HK-2 (cell line): ENCODE results near the gene SLC38A11.
"Not testable (repeated sequence)": the region's sequence is repeated elsewhere in the genome, so short reads cannot be mapped to it uniquely, and the experiment has no call there.

Experiments
- DNase-seq: peaks from one replicate; pipeline ENCODE4 v3.0.0-alpha.2; 2018; ENCODE audit not compliant: unreplicated experiment

The SLC38A11 gene, protein sequence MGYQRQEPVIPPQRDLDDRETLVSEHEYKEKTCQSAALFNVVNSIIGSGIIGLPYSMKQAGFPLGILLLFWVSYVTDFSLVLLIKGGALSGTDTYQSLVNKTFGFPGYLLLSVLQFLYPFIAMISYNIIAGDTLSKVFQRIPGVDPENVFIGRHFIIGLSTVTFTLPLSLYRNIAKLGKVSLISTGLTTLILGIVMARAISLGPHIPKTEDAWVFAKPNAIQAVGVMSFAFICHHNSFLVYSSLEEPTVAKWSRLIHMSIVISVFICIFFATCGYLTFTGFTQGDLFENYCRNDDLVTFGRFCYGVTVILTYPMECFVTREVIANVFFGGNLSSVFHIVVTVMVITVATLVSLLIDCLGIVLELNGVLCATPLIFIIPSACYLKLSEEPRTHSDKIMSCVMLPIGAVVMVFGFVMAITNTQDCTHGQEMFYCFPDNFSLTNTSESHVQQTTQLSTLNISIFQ

DNA sequence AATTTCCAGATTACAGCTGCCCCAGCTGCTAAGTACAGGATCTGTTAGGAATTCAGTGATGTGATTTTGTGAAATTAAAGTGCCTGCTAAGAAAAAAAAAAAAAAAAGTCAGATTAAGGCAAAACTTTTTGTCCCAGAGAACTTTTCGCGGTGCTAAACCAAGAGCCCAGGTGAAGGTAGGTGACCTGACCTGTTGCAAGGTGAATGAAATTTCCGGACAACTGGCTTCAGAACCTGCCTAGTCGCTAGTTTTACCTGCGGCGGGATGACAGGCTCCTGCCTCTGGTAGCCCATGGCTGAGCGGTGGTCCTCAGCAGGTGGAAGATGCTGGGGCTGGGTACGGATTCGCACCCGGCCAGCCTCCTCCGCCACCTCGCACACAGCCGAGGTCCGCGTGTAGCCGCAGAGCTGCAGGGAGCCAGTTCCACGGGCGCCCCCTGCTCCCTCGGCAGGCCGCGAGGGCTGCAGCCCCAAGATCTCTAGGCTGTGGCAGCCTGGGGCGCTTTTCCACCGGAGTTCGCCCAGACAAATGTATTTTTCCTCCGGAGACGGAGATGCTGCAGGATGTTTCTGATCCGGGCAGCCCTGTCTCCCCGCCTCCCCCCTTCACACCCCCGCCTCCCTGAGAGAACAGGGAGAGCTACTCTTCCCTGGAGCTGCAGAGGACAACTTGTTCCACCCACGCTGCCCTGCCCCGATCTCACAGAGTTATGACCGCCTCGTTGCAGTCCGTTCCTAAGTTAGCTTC lies at the start of gene SLC38A11:
Gene SLC38A11, minus strand, starts transcription at position 572 of the 748 bp plus-strand sequence. Its CDS starts 278 bp downstream, at position 294.
- DNase-seq: no peak

DNA sequence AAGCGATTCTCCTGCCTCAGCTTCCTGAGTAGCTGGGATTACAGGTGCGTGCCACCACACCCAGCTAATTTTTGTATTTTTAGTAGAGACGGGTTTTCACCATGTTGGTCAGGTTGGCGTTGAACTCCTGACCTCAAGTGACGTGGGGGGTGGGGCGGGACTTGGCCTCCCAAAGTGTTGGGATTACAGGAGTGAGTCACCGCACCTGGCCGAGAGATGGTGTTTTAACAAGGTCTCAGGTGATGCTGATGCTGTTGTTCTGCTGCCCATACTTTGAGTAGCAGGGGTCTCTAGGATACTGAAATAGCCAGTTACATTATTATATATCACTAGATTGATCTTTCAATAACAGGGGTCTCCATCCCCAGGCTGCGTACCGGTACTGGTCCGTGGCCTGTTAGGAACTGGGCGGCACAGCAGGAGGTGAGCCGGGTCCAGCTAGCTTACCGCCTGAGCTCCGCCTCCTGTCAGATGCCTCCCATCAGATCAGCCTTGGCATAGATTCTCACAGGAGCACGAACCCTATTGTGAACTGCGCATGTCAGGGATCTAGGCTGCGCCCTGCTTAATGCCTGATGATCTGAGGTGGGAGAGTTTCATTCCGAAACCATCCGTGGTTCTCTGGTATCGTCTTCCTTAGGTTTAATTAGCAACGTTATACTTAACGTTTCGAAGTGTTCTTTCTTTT lies 48.3 kb upstream of the SLC38A11 start:
- no peak for DNase-seq

DNA sequence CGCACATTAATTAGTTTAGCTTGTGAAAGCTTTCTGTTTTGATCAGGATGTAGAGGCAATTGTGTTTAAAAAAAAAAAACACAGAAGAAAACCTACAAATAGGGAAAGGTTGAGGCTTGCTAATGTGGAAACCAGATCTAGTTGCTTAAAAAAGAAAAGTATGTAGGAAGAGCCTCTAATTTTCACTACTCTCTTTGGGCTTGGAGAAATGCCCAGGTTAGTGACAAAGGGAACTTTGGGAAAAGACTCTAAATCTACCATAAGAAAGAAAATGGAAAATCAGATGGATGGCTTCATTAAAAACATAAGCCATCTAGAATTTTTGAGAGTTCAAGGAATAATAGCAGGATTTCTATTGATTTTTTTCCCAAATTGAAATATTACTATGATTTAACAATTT lies 47.3 kb upstream of the SLC38A11 start:
- DNase-seq: no peak

DNA sequence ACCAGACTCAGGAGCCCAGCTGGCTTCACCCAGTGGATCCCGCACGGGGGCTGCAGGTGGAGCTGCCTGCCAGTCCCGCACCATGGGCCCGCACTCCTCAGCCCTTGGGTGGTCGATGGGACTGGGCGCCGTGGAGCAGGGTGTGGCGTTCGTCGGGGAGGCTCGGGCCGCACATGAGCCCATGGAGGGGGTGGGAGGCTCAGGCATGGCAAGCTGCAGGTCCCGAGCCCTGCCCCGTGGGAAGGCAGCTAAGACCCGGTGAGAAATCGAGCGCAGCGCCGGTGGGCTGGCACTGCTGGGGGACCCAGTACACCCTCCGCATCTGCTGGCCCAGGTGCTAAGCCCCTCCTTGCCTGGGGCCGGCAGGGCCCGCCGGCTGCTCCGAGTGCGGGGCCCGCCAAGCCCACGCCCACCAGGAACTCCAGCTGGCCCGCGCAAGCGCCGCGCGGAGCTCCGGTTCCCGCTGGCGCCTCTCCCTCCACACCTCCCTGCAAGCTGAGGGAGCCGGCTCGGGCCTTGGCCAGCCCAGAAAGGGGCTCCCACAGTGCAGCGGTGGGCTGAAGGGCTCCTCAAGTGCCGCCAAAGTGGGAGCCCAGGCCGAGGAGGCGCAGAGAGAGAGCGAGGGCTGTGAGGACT lies 39.5 kb upstream of the SLC38A11 start:
- DNase-seq: not testable (repeated sequence)

DNA sequence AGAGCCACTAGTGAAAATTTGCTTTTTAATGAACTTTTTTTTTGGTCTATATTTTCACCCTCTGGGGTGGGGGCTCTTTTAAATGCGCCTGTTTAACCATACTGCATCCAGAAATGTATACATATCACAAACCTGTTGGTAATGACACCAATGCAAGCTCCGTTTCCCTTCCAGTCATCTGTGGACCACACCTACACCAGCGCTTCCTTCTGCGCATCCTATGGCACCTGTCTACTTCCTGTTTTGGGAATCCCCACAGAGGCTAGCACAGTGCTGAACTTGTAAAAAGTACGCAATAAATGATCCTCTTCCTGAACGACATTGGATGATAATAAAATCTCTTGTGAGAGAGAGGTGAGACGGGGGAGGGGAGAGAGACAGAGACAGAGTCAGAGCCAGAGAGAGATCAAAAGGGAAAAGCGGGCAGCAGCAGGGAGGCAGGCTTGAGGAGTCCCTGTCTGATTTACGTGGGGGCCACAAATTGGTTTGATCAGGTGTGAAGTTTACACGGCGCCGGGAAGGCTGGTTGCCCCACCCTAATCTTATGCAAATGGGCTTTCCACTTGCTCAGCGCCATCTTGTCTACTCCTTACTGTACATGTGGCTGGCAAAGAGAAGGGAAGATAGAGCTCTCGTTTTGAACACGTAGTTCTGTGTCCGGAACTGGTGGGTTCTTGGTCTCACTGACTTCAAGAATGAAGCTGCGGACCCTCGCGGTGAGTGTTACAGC lies 38.1 kb upstream of the SLC38A11 start:
- DNase-seq: no peak

DNA sequence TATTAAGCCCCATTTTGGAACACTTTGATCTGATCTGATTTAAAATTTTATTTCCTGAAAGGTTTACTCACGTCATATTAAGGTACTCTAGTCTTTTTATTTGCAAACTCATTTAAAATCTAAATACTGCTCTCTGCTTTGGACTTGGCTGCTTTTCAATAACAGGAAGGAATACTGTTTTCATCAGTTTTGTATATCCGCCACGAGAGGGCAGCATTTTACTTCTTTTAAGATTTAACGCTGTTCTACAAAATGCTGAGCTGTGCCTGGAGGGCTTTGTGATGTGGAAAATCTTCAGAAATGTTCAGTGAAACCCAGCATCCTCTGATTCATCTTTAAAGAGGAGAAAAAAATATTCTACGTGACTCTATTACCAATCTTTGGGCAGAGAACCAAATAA lies 37.5 kb upstream of the SLC38A11 start:
- DNase-seq: peak; percentile 56

DNA sequence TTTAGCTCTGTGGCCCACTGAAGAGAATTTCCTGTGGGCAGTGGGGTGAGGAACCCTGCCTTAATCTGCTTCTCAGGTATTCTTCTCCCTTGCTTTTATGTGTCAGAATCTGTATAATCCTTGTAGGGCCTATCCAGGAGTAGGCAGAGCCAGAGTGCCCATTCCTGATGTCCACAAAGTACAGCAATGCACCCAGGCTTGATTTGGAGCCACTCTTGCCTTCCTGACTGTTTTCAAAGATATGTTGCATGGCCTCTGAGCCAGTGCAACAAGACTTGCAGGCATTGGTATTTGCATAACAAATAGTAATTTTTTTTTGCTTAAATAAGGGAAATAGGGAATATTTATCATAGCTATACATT lies 36.7 kb upstream of the SLC38A11 start:
- DNase-seq: not testable (repeated sequence)

DNA sequence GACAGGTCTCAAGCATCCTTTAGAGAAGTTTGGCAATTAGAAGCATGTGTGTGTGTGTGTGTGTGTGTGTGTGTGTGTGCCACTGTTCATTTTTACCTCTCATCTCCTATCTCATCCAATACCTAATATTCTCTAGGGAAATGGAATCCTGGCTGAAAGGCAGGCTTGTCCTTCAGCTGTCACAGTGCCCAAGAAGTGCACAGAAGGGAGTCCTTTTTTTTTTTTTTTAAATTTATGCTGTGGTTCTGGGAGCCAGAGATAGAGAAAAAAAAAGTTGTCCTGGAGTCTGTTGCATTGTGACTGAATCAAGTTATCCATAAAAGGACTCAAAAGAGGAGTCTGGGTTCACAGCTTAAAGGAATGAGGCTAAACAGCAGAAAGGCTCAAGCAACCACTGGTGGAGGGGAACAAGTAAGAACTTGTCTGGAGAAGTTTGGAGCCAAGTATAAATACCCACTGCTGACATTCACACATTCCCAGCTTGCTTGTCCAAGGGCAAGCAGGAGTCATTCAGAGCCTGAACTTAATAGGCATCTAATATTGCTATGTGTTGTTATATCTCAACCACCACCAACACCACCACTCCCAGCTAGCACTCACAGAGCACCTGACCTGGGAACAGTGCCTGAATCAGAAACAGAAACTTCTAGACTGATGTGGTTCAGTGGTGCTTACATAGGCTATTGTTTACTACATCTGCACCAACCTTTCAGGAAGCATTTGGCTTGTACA lies 36.2 kb upstream of the SLC38A11 start:
- not testable (repeated sequence) for DNase-seq

DNA sequence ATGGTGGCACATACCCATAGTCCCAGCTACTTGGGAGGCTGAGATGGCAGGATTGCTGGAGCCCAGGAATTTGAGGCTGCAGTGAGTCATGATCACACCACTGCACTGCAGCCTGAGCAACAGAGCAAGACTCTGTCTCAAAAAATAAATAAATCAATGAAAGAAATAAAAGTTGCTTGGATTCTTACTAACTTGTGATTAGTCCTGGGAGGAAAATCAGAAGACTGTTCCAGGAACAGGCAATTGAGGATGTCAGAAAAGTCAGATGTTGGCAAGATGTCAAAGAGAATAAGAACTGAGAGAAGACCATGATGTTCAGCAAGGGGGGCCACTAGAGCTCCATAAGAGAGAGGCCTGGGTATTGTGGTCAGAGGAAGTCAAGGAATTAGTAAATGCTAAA lies 35.6 kb upstream of the SLC38A11 start:
- peak; percentile 44 for DNase-seq

DNA sequence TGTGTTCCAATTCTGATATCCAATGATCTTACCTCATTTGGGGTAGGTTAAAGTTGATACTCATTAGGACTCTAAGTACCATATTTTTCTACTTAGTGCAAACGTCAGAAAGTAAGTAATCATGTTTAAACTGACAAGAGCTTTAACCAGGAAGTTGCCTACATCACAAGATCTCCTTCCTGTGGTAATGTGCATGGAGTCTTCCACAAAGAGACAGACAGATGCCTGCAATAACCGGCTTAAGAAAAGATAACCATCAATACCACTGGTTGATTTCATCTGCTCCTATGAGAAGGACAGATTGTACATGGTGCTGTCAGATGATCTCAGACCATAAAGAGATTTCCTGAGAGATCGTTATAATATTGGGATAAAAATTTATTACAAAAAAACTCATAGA lies 33.5 kb upstream of the SLC38A11 start:
- DNase-seq: not testable (repeated sequence)

DNA sequence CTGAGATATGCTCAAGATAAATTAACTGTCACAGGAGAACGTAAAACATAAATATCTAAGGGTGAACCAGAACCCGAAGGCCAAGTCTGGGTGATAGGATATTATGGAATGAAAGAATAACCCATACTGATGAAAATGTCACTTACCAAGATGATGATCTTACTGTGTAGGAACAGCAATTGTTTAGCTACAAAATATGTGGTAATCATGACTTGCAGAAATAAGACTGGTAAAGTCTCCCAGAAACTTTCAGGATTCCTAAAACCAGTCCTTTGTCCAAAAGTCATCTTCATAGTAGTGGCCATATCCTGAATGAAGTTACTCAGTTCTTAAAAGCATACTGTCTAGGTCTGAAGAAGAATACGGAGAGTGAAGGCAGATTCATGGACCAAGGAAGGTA lies 30.7 kb upstream of the SLC38A11 start:
- not testable (repeated sequence) for DNase-seq

DNA sequence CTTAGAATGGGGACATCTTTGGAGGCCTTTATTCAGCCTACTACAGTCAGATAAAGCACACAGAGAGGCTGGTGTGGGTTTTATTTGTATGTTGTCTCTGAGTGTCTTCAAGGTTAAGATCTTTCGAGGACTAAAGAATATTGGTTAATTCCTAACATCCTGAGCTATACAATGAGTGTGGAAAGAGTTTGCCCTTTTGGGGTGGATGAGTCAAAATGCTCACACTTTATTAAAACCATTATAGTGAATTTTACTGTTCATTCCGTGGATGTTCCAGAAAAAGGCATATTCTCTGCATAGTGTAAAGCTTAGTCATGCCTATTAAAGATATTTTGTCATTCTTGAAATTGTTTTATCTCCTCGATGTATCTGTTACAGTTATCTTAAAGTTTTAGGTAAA lies 29.1 kb upstream of the SLC38A11 start:
- DNase-seq: no peak

DNA sequence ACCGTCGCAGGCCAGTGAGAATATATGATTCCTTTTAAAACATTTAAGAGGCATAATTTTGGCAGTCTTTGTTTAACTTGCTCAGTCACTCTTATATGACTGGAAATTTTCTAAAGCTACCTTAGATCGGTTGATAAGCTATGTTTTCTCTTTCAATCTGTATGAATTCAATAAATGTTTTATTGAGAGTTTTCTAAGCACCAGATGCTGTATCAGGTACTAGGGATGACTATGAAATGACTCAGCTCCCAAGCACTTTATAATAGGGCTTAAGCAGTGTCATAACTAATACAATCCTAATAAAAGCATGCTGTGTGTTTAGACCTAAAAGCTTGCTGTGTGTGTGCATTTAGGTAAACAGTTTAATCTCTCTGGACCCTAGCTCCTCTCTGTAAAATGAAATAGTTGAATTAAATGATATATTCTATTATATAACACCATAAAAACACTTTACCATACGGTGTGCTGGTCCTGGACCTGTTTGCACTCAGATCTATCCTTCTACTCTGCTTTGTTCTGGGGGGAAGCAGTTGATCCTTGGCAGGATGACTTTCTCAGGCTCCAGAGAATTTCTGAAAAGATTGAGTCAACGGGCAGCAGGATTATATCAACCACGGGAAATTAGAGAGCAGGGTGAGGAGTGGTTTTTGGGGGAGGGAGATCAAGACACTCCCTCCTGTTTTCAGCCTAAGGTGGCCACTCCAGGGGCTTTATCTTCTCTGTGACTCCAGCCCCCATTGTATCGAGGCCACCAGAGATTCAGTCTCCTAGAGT lies 26.1 kb upstream of the SLC38A11 start:
- DNase-seq: no peak

DNA sequence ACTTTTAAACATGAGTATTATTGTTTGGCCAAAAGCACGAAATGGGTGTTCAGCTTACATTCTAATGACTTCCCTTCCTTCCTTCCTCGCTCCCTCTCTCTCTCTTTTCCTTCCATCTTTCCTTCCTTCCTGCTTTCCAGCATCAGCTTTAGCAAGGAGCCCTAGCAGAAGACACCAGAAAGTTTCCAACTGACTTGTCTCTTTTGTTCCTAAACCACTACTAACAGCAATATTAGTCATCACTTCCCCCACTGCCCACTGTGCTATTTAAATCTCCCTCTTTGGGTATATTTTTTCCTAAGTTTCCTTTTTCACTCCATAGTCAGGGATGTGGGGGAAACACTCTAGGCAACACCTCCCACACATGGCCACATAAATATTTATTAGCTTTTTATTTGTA lies 25.4 kb upstream of the SLC38A11 start:
- DNase-seq: not testable (repeated sequence)

DNA sequence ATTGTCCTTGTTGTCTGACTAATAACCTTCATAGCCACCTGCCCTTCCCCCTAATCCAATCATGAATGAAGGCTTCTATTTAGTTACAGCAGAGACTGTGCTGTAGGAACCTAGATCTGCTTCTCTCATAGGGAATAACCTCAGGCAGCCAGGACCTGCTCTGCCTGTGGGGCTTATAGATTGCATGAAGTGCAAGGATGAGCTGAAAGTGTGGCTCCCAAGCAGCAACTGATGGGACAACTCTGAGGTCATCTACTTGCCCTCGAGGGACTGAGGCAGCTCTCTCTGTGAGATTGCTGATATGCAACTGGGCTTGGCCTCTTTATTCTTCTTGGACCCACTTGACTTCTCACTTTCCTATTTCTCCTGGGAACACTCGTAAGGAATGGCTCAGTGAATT lies 23.8 kb upstream of the SLC38A11 start:
- DNase-seq: no peak

DNA sequence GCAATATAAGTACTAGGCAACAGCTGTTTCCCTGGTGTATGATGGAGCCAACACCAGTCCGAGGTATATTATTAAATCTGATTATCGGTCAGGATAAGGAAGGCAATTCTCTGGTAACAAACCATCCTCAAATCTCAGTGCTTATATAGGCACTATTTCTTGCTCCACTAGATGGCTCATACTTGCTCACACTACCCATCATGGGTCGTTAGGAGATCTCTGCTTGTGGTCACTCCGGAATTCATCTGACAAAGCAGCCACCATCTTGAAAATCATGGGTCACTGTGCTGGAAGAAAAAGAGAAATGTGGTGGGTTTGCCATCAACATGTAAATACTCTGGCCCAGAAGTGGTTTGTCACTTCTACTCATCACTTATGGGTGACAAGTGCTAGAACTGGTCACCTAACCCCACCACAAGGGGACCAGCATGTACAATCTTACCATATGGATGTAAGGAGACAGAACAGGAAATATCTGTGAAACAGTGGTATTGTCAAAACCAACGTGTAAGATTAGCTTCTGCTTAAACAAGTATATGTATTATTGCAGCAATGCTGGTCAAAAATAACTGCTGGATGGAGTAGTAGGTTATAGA lies 21.6 kb upstream of the SLC38A11 start:
- DNase-seq: not testable (repeated sequence)

DNA sequence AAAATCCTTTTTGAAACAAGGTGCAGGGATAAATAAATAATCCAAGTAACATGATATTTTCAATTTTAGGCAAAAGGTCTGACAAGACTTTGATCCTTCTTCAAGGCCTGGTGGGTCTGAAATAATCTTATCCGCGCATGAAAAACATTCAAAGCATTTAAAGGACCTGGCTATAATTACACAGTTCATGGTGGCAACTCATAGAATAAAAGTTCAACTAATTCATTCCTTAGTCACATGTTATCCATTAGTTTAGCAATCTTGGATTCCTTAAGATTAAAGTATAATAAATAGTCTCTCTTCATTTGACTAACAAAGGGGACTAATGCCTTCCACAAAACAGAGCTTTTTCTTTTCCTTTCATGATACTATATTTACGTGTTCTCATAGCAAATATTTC lies 21.0 kb upstream of the SLC38A11 start:
- no peak for DNase-seq

DNA sequence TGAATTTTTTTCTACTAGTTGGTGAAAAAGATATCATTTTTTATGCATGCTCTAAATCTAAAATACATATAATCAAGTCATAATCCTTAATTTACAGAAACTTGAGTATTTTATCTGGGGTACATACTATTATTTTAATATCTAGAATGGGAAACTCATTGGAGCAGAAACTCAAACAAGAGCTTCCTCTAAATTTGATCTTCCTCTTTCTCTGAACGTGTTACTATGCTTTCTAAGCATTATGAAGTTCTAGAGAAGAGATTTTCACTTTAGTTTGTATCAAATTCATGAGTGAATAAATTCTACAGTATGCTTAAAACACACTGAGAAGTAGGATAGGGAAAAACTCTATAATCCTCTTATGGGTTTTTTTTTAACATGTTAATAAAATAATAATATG lies 20.6 kb upstream of the SLC38A11 start:
- DNase-seq: no peak

DNA sequence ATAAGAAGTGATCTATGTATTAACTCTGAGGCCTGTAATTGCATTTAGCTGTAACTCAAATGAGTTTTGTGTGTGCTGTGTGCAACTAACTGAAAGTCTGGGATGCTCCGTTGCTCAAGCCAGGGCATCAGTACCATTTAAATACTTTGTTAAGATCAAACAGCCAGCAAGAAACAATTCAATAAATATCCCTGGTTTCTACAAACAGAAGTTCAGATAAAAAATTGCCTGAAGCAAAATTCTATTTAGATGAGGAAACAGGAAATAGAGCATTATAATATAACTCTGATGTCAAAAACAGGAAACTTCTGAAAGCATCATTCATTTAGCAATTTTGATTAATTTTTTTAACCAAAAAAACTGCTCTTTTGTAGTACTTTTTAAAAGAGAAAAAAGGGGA lies 18.9 kb upstream of the SLC38A11 start:
- no peak for DNase-seq
